Neural crest cell (in vitro differentiated cells): ENCODE data around the gene TCTN2. TPM values are rescaled to one million over a fixed set of nuclear protein-coding genes. Genes with fewer than 3 reads are reported as not detected.

Source experiments
- DNase-seq: peaks from one replicate; pipeline ENCODE4 v3.0.0; 2021; ENCODE audit warnings: low read depth, mixed read lengths, low spot score
- H3K27ac Mint-ChIP-seq: one replicate; pipeline ENCODE4 v1.8.0; 2021; ENCODE audit warnings: mild to moderate bottlenecking, mixed read lengths; ENCODE audit not compliant: unreplicated experiment
- H3K27me3 Mint-ChIP-seq: 2 replicates; pipeline ENCODE4 v1.8.0; 2021; ENCODE audit warnings: low read depth, mild to moderate bottlenecking, mixed read lengths
- H3K36me3 Mint-ChIP-seq: 2 replicates; pipeline ENCODE4 v1.8.0; 2021; ENCODE audit warnings: low read depth, mild to moderate bottlenecking, mixed read lengths
- H3K4me1 Mint-ChIP-seq: 2 replicates; pipeline ENCODE4 v1.8.0; 2021; ENCODE audit warnings: mixed read lengths
- H3K4me3 Mint-ChIP-seq: one replicate; pipeline ENCODE4 v1.8.0; 2021; ENCODE audit warnings: mild to moderate bottlenecking, mixed read lengths
- H3K9me3 Mint-ChIP-seq: 2 replicates; pipeline ENCODE4 v1.8.0; 2021; ENCODE audit warnings: mixed read lengths
- CTCF ChIP-seq: fragments of 200-600 bp; sonication (generic); conservative IDR thresholded peaks from 2 replicates; pipeline ENCODE4 v1.5.0; 2021; ENCODE audit warnings: antibody characterized with exemption, mild to moderate bottlenecking
- total RNA-seq: library from RNA; stranded (reverse); gene quantifications from 2 replicates; pipeline ENCODE4 v1.2.1, GENCODE V29; 2021

Gene TCTN2
- total RNA-seq, 1 donor from 2014 or later, result 23.1 TPM

DNA sequence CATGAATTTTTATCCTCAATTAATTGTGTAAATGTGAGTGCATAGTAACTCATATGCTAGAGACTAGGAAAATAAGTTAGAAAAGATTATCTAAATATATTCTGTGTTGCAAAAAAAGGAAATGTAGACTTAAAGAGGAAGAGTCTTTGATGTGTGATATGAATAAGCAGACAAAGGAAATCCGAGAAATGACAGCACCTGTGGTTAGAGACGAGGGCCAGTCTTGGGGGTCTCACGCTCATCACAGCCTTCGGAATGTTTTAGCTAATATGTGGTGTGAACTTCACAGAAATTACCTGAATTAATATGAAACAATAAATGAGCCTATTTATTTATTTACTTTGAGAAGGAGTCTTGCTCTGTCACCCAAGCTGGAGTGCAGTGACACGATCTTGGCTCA is 52.9 kb downstream of the TCTN2 start:
- Mint-ChIP-seq H3K27me3 (no peaks in the 10 kb centered on the region), H3K27ac (no peak overlapping the region), H3K4me1 (no peaks in the 10 kb centered on the region), H3K36me3 (peaks cover 6% of the 10 kb centered on the region), H3K9me3 (no peaks in the 10 kb centered on the region), H3K4me3 (no peak overlapping the region)
- no peak for TF ChIP-seq CTCF
- no peak for DNase-seq

GRCh38 chr12:123726244-123726643 is 55.3 kb downstream of the TCTN2 start:
- Mint-ChIP-seq H3K4me1 (no peaks in the 10 kb centered on the region), H3K27ac (no peak overlapping the region)

DNA sequence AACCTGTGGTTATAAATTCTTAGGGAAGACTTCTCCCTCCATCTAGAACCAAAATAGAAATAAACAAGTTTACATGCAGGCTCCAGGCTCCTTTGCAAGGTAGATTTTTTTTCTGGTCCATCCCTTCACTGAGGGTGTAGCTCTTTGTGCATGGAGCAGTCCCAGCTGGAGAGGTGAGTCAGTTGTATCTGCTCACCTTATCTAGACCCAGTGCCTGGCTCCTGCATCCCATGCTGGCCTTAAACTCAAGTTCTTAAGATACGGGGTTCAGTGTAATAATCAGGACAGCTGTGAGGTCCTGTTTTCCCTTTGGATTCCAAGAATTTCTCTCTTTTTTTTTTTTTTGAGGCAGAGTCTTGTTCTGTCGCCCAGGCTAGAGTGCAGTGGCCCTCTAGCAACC is 56.0 kb downstream of the TCTN2 start:
- no peak for TF ChIP-seq CTCF
- H3K4me3 Mint-ChIP-seq, result no peak overlapping the region
- peaks cover 11% of the 10 kb centered on the region for H3K36me3 Mint-ChIP-seq
- H3K27ac Mint-ChIP-seq, result no peak overlapping the region
- no peaks in the 10 kb centered on the region for H3K9me3 Mint-ChIP-seq
- H3K4me1 Mint-ChIP-seq, result no peaks in the 10 kb centered on the region
- DNase-seq, result no peak
- H3K27me3 Mint-ChIP-seq, result no peaks in the 10 kb centered on the region

More at GRCh38 chr12:123726244-123726643, 55.3 kb downstream of the TCTN2 start:
- H3K36me3 Mint-ChIP-seq, result peaks cover 9% of the 10 kb centered on the region
- no peaks in the 10 kb centered on the region for H3K9me3 Mint-ChIP-seq
- H3K4me3 Mint-ChIP-seq, result no peak overlapping the region
- H3K27me3 Mint-ChIP-seq, result no peaks in the 10 kb centered on the region
- TF ChIP-seq CTCF, result no peak
- DNase-seq, result no peak

GRCh38 chr12:123727878-123728277 is 57.0 kb downstream of the TCTN2 start:
- TF ChIP-seq CTCF, result no peak
- no peak for DNase-seq
- H3K9me3 Mint-ChIP-seq, result no peaks in the 10 kb centered on the region
- peaks cover 11% of the 10 kb centered on the region for H3K36me3 Mint-ChIP-seq
- H3K27ac Mint-ChIP-seq, result no peak overlapping the region
- H3K4me1 Mint-ChIP-seq, result no peaks in the 10 kb centered on the region
- no peaks in the 10 kb centered on the region for H3K27me3 Mint-ChIP-seq
- no peak overlapping the region for H3K4me3 Mint-ChIP-seq

DNA sequence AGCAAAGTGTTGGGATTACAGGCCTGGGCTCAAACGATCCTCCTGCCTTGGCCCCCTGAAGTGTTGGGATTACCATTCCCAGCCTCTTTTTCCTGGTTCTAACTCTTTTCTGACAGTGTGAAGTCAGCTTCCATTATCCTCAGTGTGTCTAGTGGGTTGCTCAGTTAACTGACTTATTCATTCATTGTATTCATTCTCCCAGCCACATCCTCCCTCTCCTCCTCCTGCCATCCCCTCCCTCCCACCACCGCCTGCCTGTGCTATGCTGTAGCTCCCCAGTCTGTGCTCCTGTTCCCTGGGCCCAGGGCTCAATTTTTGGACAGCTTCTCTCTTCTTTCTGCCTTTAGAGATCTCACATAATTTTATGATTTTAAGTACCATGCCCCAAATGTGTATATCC is 60.7 kb downstream of the TCTN2 start:
- H3K27ac Mint-ChIP-seq, result no peak overlapping the region
- H3K9me3 Mint-ChIP-seq, result no peaks in the 10 kb centered on the region
- no peak for DNase-seq
- H3K36me3 Mint-ChIP-seq, result peaks cover 18% of the 10 kb centered on the region
- H3K4me1 Mint-ChIP-seq, result no peaks in the 10 kb centered on the region
- H3K27me3 Mint-ChIP-seq, result no peaks in the 10 kb centered on the region
- TF ChIP-seq CTCF, result no peak
- no peak overlapping the region for H3K4me3 Mint-ChIP-seq

DNA sequence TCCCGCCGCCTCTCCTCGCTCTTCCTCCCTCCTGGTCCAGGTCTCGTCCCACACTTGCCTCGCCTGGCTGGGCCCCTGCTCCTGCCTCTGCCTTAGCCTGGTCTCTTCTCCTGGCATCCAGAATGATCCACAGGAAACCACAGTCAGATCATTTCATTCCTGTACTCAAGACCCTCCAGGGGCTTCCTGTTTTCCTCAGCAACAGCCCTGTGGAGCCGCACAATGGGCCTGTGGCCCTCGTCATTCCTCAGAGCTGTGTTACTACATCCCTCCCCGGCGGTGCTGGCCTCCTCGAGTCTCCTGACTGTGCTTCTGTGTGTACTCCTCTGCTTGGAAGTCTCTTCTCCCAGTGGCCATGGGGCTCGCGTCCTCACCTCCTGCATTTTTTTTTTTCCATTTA is 61.3 kb downstream of the TCTN2 start:
- no peak for TF ChIP-seq CTCF
- DNase-seq, result no peak
- no peak overlapping the region for H3K4me3 Mint-ChIP-seq
- no peak overlapping the region for H3K27ac Mint-ChIP-seq
- no peaks in the 10 kb centered on the region for H3K27me3 Mint-ChIP-seq
- H3K36me3 Mint-ChIP-seq, result peaks cover 19% of the 10 kb centered on the region
- H3K9me3 Mint-ChIP-seq, result no peaks in the 10 kb centered on the region
- H3K4me1 Mint-ChIP-seq, result no peaks in the 10 kb centered on the region
